A549 (cell line): ENCODE measurements around the gene LRRC3. TPM values are rescaled to one million over a fixed set of nuclear protein-coding genes. Genes with fewer than 3 reads are reported as not detected.

Source experiments
- ATAC-seq, 2 experiments: fragments of 200-7000 bp in 1 of 2; fragments of >200 bp in 1 of 2; cut with Nextera tagmentation in 1 of 2; cut with Tn5 transposase in 1 of 2; 3 replicates each; pipeline versions ENCODE4 v1.8.0 to v1.9.1; 2018 to 2020; ENCODE audit warnings: mild to moderate bottlenecking in 1 of 2, moderate library complexity in 1 of 2
- CTCF ChIA-PET: fragments of 300-600 bp; sonication (Branson Sonifier 250); formaldehyde crosslinking; extraction: SDS; loops from one replicate; lab custom pipeline; 2021; ENCODE audit warnings: antibody characterized with exemption, inconsistent platforms; lab: Yijun Ruan, JAX
- POLR2A ChIA-PET: fragments of 350-600 bp; formaldehyde crosslinking; extraction: SDS; loops from one replicate; lab custom pipeline; 2021; ENCODE audit warnings: antibody characterized with exemption, inconsistent platforms; lab: Yijun Ruan, JAX
- DNase-seq, 2 experiments: peaks; one replicate each; pipeline versions ENCODE4 v3.0.0 to v3.0.0-alpha.2; 2011 to 2016; ENCODE audit warnings: low read depth in 1 of 2, low spot score in 1 of 2
- FAIRE-seq: peaks from 2 replicates; lab custom pipeline; 2011; peaks lifted over from hg19 to GRCh38; lab: Jason Lieb, UNC
- H3K27ac ChIP-seq, 2 experiments: fragments of >200 bp; sonication (Bioruptor Twin); formaldehyde crosslinking; 3 replicates each; pipeline ENCODE4 v1.5.1; 2016 to 2017
- H3K4me1 ChIP-seq: fragments of >200 bp; sonication (Bioruptor Twin); formaldehyde crosslinking; 3 replicates; pipeline ENCODE4 v1.6.1; 2016
- H3K4me2 ChIP-seq: fragments of >200 bp; sonication (Bioruptor Twin); formaldehyde crosslinking; 3 replicates; pipeline ENCODE4 v1.6.1; 2016
- H3K4me3 ChIP-seq: fragments of >200 bp; sonication (Bioruptor Twin); formaldehyde crosslinking; 3 replicates; pipeline ENCODE4 v1.5.1; 2016
- H3K9me3 ChIP-seq: fragments of >200 bp; sonication (Bioruptor Twin); formaldehyde crosslinking; 3 replicates; pipeline ENCODE4 v1.6.1; 2016
- BHLHE40 ChIP-seq: IDR thresholded peaks from 2 replicates; pipeline ENCODE4 v1.6.1; 2012; ENCODE audit warnings: low read depth, low read length, inconsistent platforms
- CBX2 ChIP-seq: fragments of 200-600 bp; sonication (generic); IDR thresholded peaks from 2 replicates; pipeline ENCODE4 v1.6.1; 2016; ENCODE audit warnings: low read depth, mild to moderate bottlenecking, borderline replicate concordance
- CBX8 ChIP-seq: fragments of 200-600 bp; sonication (generic); IDR thresholded peaks from 2 replicates; pipeline ENCODE4 v1.6.1; 2016
- CEBPB ChIP-seq, 2 experiments: fragments of >200 bp in 1 of 2; sonication (Bioruptor Twin) in 1 of 2; formaldehyde crosslinking in 1 of 2; IDR thresholded peaks; 2 replicates each; pipeline ENCODE4 v1.6.1; 2012 to 2016
- CHD2 ChIP-seq: fragments of 150-350 bp; IDR thresholded peaks from 2 replicates; pipeline ENCODE4 v1.6.1; 2014; ENCODE audit warnings: low read length; ENCODE audit not compliant: partially characterized antibody
- CHD4 ChIP-seq: fragments of 200-600 bp; sonication (generic); IDR thresholded peaks from 2 replicates; pipeline ENCODE4 v1.6.1; 2016; ENCODE audit warnings: antibody characterized with exemption, mild to moderate bottlenecking, borderline replicate concordance
- EHF ChIP-seq: fragments of 250-450 bp; sonication (Bioruptor Pico); IDR thresholded peaks from 2 replicates; pipeline ENCODE4 v1.5.0; 2020; ENCODE audit warnings: mild to moderate bottlenecking
- EHMT2 ChIP-seq: fragments of 200-600 bp; sonication (generic); IDR thresholded peaks from 2 replicates; pipeline ENCODE4 v1.6.1; 2016; ENCODE audit warnings: antibody characterized with exemption, low read depth, mild to moderate bottlenecking, moderate library complexity
- FOSL2 ChIP-seq, 2 experiments: fragments of 450-650 bp in 1 of 2; fragments of >200 bp in 1 of 2; sonication (Bioruptor Twin) in 1 of 2; formaldehyde crosslinking; IDR thresholded peaks; 2 replicates each; pipeline versions ENCODE4 v1.5.0 to v1.6.1; 2016 to 2020; ENCODE audit warnings: mild to moderate bottlenecking in 1 of 2, moderate library complexity in 1 of 2
- HOXA7 ChIP-seq: fragments of 250-450 bp; sonication (Bioruptor Pico); IDR thresholded peaks from 2 replicates; pipeline ENCODE4 v1.5.0; 2020; ENCODE audit warnings: mild to moderate bottlenecking, moderate library complexity
- HOXB5 ChIP-seq: fragments of 250-450 bp; sonication (Bioruptor Pico); IDR thresholded peaks from 2 replicates; pipeline ENCODE4 v1.5.0; 2020; ENCODE audit warnings: mild to moderate bottlenecking, moderate library complexity
- JUN ChIP-seq, 2 experiments: fragments of >200 bp; sonication (Bioruptor Twin); formaldehyde crosslinking; IDR thresholded peaks; 2 replicates in 1 of 2; 3 replicates in 1 of 2; pipeline ENCODE4 v1.6.1; 2016 to 2017
- JUNB ChIP-seq: fragments of >200 bp; sonication (Bioruptor Twin); formaldehyde crosslinking; IDR thresholded peaks from 2 replicates; pipeline ENCODE4 v1.6.1; 2016
- KDM1A ChIP-seq: fragments of 200-600 bp; sonication (generic); IDR thresholded peaks from 2 replicates; pipeline ENCODE4 v1.6.1; 2016; ENCODE audit warnings: low read depth, mild to moderate bottlenecking
- MYC ChIP-seq: IDR thresholded peaks from 2 replicates; pipeline ENCODE4 v1.6.1; 2012; ENCODE audit warnings: mild to moderate bottlenecking, inconsistent platforms, low read length, improper control_type of control experiment, borderline replicate concordance
- PHF8 ChIP-seq: fragments of 200-600 bp; sonication (generic); IDR thresholded peaks from 2 replicates; pipeline ENCODE4 v1.6.1; 2016; ENCODE audit warnings: low read depth, mild to moderate bottlenecking, antibody characterized with exemption, moderate library complexity, borderline replicate concordance
- POLR2A ChIP-seq: IDR thresholded peaks from 2 replicates; pipeline ENCODE4 v1.6.1; 2012; ENCODE audit warnings: mild to moderate bottlenecking, low read length
- RNF2 ChIP-seq: fragments of 200-600 bp; sonication (generic); IDR thresholded peaks from 2 replicates; pipeline ENCODE4 v1.6.1; 2016; ENCODE audit warnings: low read depth, mild to moderate bottlenecking, antibody characterized with exemption, moderate library complexity, borderline replicate concordance
- SMC3 ChIP-seq: fragments of >200 bp; sonication (Bioruptor Twin); formaldehyde crosslinking; IDR thresholded peaks from 3 replicates; pipeline ENCODE4 v1.6.1; 2018; ENCODE audit warnings: inconsistent platforms
- WGBS: methylation state at CpG from one replicate; pipeline ENCODE4 v1.1.6; 2017; ENCODE audit errors: missing lambda C conversion rate; 5-methylcytosine and 5-hydroxymethylcytosine counted together
- polyA plus RNA-seq, 4 experiments: library from polyadenylated mRNA; depleted of rRNA in 3 of 4; stranded (reverse); fragments of >200 nt; fragmentation: RNase III in 1 of 4; extraction: RNeasy Plus Mini Kit Qiagen cat#74134 plus additional on column Dnase treatment in 1 of 4; gene quantifications; 2 replicates in 3 of 4; 3 replicates in 1 of 4; pipeline ENCODE4 v1.2.3, GENCODE V29; 2011 to 2017
- TF ChIP-seq, protein P1 (sequence below): fragments of >200 bp; sonication (Bioruptor Twin); formaldehyde crosslinking; IDR thresholded peaks from 3 replicates; pipeline ENCODE4 v1.5.1; 2016
- TF ChIP-seq, protein P2 (sequence below): IDR thresholded peaks from 2 replicates; pipeline ENCODE4 v1.6.1; 2012
- TF ChIP-seq, protein P3 (sequence below): IDR thresholded peaks from 2 replicates; pipeline ENCODE4 v1.6.1; 2012; ENCODE audit warnings: low read depth, borderline replicate concordance

Gene LRRC3
- polyA plus RNA-seq, 2 of the 4 experiments (the other 2 are of a cell fraction): 0.59 to 1.1 TPM

DNA sequence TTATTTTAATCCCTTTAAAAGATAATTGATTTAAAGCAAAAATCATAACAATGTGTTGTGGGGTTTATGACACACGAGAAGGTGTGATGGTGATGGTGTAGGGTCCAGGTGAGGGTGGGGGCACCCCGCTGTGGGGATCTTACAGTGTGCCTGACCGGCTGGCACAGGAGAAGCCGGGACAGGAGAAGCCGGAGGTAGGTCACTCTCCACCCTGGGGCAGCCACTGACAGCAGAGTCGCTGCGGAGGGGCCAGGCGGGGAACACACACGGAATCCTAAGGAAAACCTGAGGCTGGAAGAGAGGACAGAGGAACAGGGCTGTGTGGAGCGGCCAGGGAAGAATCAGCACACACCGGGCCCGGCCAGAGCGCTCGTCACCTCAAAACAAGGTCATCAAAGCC, 4.3 kb upstream of the LRRC3 start:
- FAIRE-seq (no peak), DNase-seq (no peak), ATAC-seq (no peak)
- Histone ChIP-seq H3K4me3 (no peak overlapping the region), H3K9me3 (peaks cover 17% of the 10 kb centered on the region; the same call in 2 of the 3 replicates), H3K27ac (no peak overlapping the region), H3K4me2 (no peak overlapping the region), H3K4me1 (0 out of 3 replicates have a peak, but pooled peaks cover under 1% of the 10 kb centered on the region)
- ChIA-PET CTCF (no interaction called here), POLR2A (no interaction called here)
- 49% methylated on average over 14 of the region's 14 CpGs for WGBS
- TF ChIP-seq RNF2: no peak
- TF ChIP-seq EHF (CRISPR knock-in tag): no peak
- TF ChIP-seq CEBPB (IDR thresholded peaks at IDR 0.05): no peak
- TF ChIP-seq HOXB5: no peak
- no peak for TF ChIP-seq PHF8
- TF ChIP-seq JUNB: no peak
- no peak for TF ChIP-seq CHD4
- TF ChIP-seq, protein P1, sequence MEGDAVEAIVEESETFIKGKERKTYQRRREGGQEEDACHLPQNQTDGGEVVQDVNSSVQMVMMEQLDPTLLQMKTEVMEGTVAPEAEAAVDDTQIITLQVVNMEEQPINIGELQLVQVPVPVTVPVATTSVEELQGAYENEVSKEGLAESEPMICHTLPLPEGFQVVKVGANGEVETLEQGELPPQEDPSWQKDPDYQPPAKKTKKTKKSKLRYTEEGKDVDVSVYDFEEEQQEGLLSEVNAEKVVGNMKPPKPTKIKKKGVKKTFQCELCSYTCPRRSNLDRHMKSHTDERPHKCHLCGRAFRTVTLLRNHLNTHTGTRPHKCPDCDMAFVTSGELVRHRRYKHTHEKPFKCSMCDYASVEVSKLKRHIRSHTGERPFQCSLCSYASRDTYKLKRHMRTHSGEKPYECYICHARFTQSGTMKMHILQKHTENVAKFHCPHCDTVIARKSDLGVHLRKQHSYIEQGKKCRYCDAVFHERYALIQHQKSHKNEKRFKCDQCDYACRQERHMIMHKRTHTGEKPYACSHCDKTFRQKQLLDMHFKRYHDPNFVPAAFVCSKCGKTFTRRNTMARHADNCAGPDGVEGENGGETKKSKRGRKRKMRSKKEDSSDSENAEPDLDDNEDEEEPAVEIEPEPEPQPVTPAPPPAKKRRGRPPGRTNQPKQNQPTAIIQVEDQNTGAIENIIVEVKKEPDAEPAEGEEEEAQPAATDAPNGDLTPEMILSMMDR: no peak
- TF ChIP-seq POLR2A: no peak
- no peak for TF ChIP-seq CBX8
- no peak for TF ChIP-seq KDM1A
- TF ChIP-seq HOXA7: no peak
- no peak for TF ChIP-seq SMC3
- no peak for TF ChIP-seq BHLHE40

DNA sequence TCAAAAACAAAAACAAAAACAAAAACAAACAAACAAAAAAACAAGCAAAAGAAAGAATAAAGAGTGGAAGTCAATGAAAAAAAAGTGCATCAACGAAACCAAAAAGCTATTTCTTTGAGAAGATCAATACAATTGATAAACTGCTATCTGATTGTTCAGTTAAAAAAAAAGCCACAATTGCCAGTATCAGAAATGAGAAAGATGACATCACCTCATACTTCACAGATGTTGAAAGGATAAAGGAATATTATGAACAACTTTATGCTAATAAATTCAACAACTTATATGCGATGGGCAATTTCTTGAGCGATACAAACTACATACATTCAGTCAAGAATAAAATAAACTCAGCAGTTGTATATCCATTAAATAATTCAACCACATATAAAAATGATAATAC, 2.2 kb upstream of the LRRC3 start:
- FAIRE-seq: no peak
- no peak overlapping the region for H3K4me2 ChIP-seq
- H3K27ac ChIP-seq: no peak overlapping the region
- peaks cover 17% of the 10 kb centered on the region; the same call in 2 of the 3 replicates for H3K9me3 ChIP-seq
- TF ChIP-seq MYC (no peak), PHF8 (no peak), CHD2 (no peak), EHMT2 (no peak), FOSL2 (IDR thresholded peaks at IDR 0.05) (no peak), FOSL2 (CRISPR knock-in tag; IDR thresholded peaks at IDR 0.05) (no peak)
- TF ChIP-seq, protein P2, sequence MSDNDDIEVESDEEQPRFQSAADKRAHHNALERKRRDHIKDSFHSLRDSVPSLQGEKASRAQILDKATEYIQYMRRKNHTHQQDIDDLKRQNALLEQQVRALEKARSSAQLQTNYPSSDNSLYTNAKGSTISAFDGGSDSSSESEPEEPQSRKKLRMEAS: no peak
- CTCF ChIA-PET: interaction anchor here (1.6 kb wide), 1 partner anchor 9 kb away, joined by 5 read pairs; no protein-coding TSS in a partner anchor
- WGBS: 69% methylated on average over 3 of the region's 3 CpGs
- H3K4me1 ChIP-seq: peaks cover 3% of the 10 kb centered on the region; the same call in 1 of the 3 replicates
- no peak for DNase-seq
- no peak overlapping the region for H3K4me3 ChIP-seq
- no peak for ATAC-seq
- POLR2A ChIA-PET: no interaction called here

DNA sequence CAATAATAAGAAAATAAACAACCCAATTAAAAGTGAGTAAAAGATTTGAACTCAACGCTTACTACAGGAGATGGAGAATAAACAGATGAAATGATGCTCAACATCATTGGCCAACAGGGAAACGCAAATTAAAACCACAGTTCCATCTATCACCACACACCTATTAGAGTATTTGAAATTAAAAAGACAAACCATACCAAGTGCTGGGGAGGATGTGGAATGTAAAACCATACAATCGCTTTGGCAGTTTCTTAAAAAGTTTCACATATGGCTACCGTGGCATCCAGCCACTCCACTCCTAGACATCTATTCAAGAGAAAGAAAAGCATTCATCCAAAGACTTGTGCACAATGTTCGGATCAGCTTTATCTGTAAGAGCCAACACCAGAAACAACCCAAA, 1.3 kb upstream of the LRRC3 start:
- WGBS: 70% methylated on average over 5 of the region's 5 CpGs
- H3K9me3 ChIP-seq: peaks cover 17% of the 10 kb centered on the region; the same call in 2 of the 3 replicates
- H3K4me1 ChIP-seq: peaks cover 3% of the 10 kb centered on the region; the same call in 1 of the 3 replicates
- ChIA-PET POLR2A (no interaction called here), CTCF (interaction anchor here (1.3 kb wide), 1 partner anchor 85 kb away, joined by 3 read pairs; no protein-coding TSS in a partner anchor)
- no peak overlapping the region for H3K27ac ChIP-seq
- FAIRE-seq (no peak), ATAC-seq (no peak), DNase-seq (no peak)
- no peak overlapping the region for H3K4me2 ChIP-seq
- H3K4me3 ChIP-seq: no peak overlapping the region
- TF ChIP-seq, protein P3, sequence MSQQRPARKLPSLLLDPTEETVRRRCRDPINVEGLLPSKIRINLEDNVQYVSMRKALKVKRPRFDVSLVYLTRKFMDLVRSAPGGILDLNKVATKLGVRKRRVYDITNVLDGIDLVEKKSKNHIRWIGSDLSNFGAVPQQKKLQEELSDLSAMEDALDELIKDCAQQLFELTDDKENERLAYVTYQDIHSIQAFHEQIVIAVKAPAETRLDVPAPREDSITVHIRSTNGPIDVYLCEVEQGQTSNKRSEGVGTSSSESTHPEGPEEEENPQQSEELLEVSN: no peak
- no peak for TF ChIP-seq MYC
- no peak for TF ChIP-seq JUN (IDR thresholded peaks at IDR 0.05)
- no peak for TF ChIP-seq CBX2
